Astrocyte (in vitro differentiated cells and primary cell): ENCODE measurements around the gene FBXW10.
"Not testable (repeated sequence)": the region's sequence is repeated elsewhere in the genome, so short reads cannot be mapped to it uniquely, and the experiment has no call there.

Source experiments
- EZH2 ChIP-seq: IDR thresholded peaks from 2 replicates; pipeline ENCODE4 v1.6.1; 2012; ENCODE audit warnings: mild to moderate bottlenecking, low read length, inconsistent platforms; ENCODE audit not compliant: insufficient read depth
- TF ChIP-seq, protein P1 (sequence below): IDR thresholded peaks from 2 replicates; pipeline ENCODE4 v1.5.1; 2011; ENCODE audit warnings: low read depth, mild to moderate bottlenecking, inconsistent platforms, low read length, moderate library complexity; ENCODE audit not compliant: insufficient read depth

DNA sequence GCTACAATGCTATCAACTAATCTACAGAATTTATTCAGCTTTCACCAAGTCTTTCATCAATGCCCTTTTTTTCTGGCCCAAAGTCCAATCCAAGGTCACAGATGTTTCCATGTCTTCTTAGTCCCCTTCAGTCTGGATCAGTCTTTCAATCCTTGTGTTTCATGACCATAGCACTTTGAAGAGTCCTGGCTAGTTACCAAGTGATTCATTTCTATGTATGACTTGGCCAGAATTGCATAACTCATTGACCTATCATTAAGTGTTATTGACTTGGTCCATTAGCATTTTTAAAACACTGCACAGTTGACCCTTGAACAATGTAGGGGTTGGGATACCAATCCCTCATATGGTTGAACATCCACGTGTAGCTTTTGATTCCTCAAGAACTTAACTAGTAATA lies 11.4 kb upstream of the FBXW10 start:
- TF ChIP-seq, protein P1, sequence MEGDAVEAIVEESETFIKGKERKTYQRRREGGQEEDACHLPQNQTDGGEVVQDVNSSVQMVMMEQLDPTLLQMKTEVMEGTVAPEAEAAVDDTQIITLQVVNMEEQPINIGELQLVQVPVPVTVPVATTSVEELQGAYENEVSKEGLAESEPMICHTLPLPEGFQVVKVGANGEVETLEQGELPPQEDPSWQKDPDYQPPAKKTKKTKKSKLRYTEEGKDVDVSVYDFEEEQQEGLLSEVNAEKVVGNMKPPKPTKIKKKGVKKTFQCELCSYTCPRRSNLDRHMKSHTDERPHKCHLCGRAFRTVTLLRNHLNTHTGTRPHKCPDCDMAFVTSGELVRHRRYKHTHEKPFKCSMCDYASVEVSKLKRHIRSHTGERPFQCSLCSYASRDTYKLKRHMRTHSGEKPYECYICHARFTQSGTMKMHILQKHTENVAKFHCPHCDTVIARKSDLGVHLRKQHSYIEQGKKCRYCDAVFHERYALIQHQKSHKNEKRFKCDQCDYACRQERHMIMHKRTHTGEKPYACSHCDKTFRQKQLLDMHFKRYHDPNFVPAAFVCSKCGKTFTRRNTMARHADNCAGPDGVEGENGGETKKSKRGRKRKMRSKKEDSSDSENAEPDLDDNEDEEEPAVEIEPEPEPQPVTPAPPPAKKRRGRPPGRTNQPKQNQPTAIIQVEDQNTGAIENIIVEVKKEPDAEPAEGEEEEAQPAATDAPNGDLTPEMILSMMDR = not testable (repeated sequence)
- not testable (repeated sequence) for TF ChIP-seq EZH2
